Measurements from ENCODE around the gene NLRP3. TPM values are rescaled to one million over a fixed set of nuclear protein-coding genes. Genes with fewer than 3 reads are reported as not detected.

The NLRP3 gene
- total and polyA plus RNA-seq, 3 experiments from 2014 or later = 1.8 to 3.0 (median 2.6) TPM

GRCh38 chr1:247482747-247483146 is 66.8 kb downstream of the NLRP3 start:
- CTCF ChIA-PET = interaction anchor here (1.0 to 9.1 kb wide), 4 partner anchors 92 to 110 kb away, joined by 3 to 154 read pairs (median 52); no protein-coding TSS in a partner anchor

GRCh38 chr1:247487057-247487456 is 71.1 kb downstream of the NLRP3 start:
- Mint-ChIP-seq H3K4me3 (no peak overlapping the region), H3K36me3 (no peaks in the 10 kb centered on the region), H3K9me3 (no peaks in the 10 kb centered on the region), H3K4me1 (no peaks in the 10 kb centered on the region), H3K27me3 (peaks cover 6 to 10% of the 10 kb centered on the region in 2 donors), H3K27ac (peak overlapping the region in 1 of 8 donors; percentile 3)
- ChIA-PET CTCF (interaction anchor here (0.9 to 9.1 kb wide), 11 partner anchors 10 to 125 kb away, joined by 3 to 154 read pairs (median 4); partner anchors contain the start of gene NLRP3), POLR2A (no interaction called here)
- Histone ChIP-seq H3K4me1 (ENCODE audit: insufficient read depth, low read length) (no peaks in the 10 kb centered on the region), H3K27me3 (ENCODE audit: insufficient read depth, low read length, poor library complexity, severe bottlenecking) (no peaks in the 10 kb centered on the region), H3K4me3 (ENCODE audit: low read length) (no peak overlapping the region), H3K9me3 (ENCODE audit: low read length) (no peaks in the 10 kb centered on the region), H3K36me3 (ENCODE audit: insufficient read depth, low read length) (no peaks in the 10 kb centered on the region), H3K27ac (ENCODE audit: low read depth, low read length) (no peak overlapping the region)
- DNase-seq = peak in 4 of 5 donors; percentile 8 to 50 (median 39)

More at GRCh38 chr1:247482747-247483146, 66.8 kb downstream of the NLRP3 start:
- Histone ChIP-seq H3K36me3 (ENCODE audit: insufficient read depth, low read length) (no peaks in the 10 kb centered on the region), H3K27ac (ENCODE audit: low read depth, low read length) (no peak overlapping the region), H3K27me3 (ENCODE audit: insufficient read depth, low read length, poor library complexity, severe bottlenecking) (no peaks in the 10 kb centered on the region), H3K9me3 (ENCODE audit: low read length) (no peaks in the 10 kb centered on the region), H3K4me3 (ENCODE audit: low read length) (no peak overlapping the region), H3K4me1 (ENCODE audit: insufficient read depth, low read length) (no peaks in the 10 kb centered on the region)
- no peak overlapping the region for H3K27ac Mint-ChIP-seq
- H3K27me3 Mint-ChIP-seq = peaks cover under 1 to 2% of the 10 kb centered on the region in 2 donors
- no peaks in the 10 kb centered on the region for H3K36me3 Mint-ChIP-seq
- H3K4me3 Mint-ChIP-seq = no peak overlapping the region
- H3K4me1 Mint-ChIP-seq = no peaks in the 10 kb centered on the region
- H3K9me3 Mint-ChIP-seq = no peaks in the 10 kb centered on the region
- no peak for DNase-seq
- POLR2A ChIA-PET = no interaction called here

DNA sequence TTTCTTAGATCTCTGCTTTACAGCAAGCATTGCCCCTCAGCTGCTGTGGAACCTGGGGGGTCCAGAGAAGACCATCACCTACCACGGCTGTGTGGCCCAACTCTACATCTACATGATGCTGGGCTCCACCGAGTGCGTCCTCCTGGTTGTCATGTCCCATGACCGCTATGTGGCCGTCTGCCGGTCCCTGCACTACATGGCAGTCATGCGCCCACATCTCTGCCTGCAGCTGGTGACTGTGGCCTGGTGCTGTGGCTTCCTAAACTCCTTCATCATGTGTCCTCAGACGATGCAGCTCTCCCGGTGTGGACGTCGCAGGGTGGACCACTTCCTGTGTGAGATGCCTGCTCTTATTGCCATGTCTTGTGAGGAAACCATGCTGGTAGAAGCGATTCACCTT is 75.4 kb downstream of the NLRP3 start:
- Mint-ChIP-seq H3K36me3 (no peaks in the 10 kb centered on the region), H3K4me3 (no peak overlapping the region), H3K27ac (no peak overlapping the region), H3K4me1 (no peaks in the 10 kb centered on the region), H3K9me3 (no peaks in the 10 kb centered on the region), H3K27me3 (peaks cover 10 to 33% of the 10 kb centered on the region in 2 donors)
- CTCF ChIA-PET = interaction anchor here (8.6 to 9.1 kb wide), 2 partner anchors 102 to 118 kb away, joined by 101 to 154 read pairs; no protein-coding TSS in a partner anchor
- Histone ChIP-seq H3K36me3 (ENCODE audit: insufficient read depth, low read length) (no peaks in the 10 kb centered on the region), H3K4me3 (ENCODE audit: low read length) (no peak overlapping the region), H3K4me1 (ENCODE audit: insufficient read depth, low read length) (no peaks in the 10 kb centered on the region), H3K9me3 (ENCODE audit: low read length) (no peaks in the 10 kb centered on the region), H3K27ac (ENCODE audit: low read depth, low read length) (no peak overlapping the region), H3K27me3 (ENCODE audit: insufficient read depth, low read length, poor library complexity, severe bottlenecking) (no peaks in the 10 kb centered on the region)
- DNase-seq = no peak
- POLR2A ChIA-PET = interaction anchor here (1.1 kb wide), 1 partner anchor 101 kb away, joined by 3 read pairs; no protein-coding TSS in a partner anchor

DNA sequence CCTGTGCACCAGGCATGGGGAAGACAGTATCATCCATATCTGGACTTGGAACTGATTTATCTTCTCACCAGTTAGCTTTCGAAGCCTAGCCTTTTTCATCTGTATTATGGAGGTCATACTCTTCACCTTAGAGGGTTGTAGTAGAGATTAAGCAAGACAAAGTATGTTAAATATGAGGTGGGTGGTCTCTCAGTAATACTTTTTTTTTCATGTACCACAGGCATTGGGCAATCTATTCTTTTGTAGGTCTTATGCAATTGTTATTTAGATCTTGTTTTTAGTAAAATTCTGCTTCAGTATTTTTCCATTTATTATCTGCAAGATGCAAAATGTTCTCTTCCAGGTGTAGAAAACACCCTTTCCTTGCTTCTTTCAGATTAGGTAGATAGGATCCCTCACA is 77.1 kb downstream of the NLRP3 start:
- Mint-ChIP-seq H3K27me3 (peaks cover 15 to 37% of the 10 kb centered on the region in 2 donors), H3K36me3 (no peaks in the 10 kb centered on the region), H3K27ac (no peak overlapping the region), H3K9me3 (no peaks in the 10 kb centered on the region), H3K4me3 (no peak overlapping the region), H3K4me1 (no peaks in the 10 kb centered on the region)
- H3K27me3 ChIP-seq (ENCODE audit: insufficient read depth, low read length, poor library complexity, severe bottlenecking) = no peaks in the 10 kb centered on the region
- DNase-seq = no peak
- no peak overlapping the region for H3K4me3 ChIP-seq (ENCODE audit: low read length)
- CTCF ChIA-PET = interaction anchor here (1.1 kb wide), 1 partner anchor 103 kb away, joined by 6 read pairs; no protein-coding TSS in a partner anchor
- no peaks in the 10 kb centered on the region for H3K9me3 ChIP-seq (ENCODE audit: low read length)
- no peaks in the 10 kb centered on the region for H3K4me1 ChIP-seq (ENCODE audit: insufficient read depth, low read length)
- POLR2A ChIA-PET = no interaction called here
- no peaks in the 10 kb centered on the region for H3K36me3 ChIP-seq (ENCODE audit: insufficient read depth, low read length)
- H3K27ac ChIP-seq (ENCODE audit: low read depth, low read length) = no peak overlapping the region

GRCh38 chr1:247494767-247495166 is 78.8 kb downstream of the NLRP3 start:
- H3K4me3 ChIP-seq (ENCODE audit: low read length) = no peak overlapping the region
- Mint-ChIP-seq H3K36me3 (no peaks in the 10 kb centered on the region), H3K4me1 (no peaks in the 10 kb centered on the region), H3K27me3 (peaks cover 19 to 40% of the 10 kb centered on the region in 2 donors), H3K27ac (no peak overlapping the region), H3K9me3 (no peaks in the 10 kb centered on the region), H3K4me3 (no peak overlapping the region)
- DNase-seq = no peak
- H3K27ac ChIP-seq (ENCODE audit: low read depth, low read length) = no peak overlapping the region
- no peaks in the 10 kb centered on the region for H3K9me3 ChIP-seq (ENCODE audit: low read length)
- H3K4me1 ChIP-seq (ENCODE audit: insufficient read depth, low read length) = no peaks in the 10 kb centered on the region
- no peaks in the 10 kb centered on the region for H3K36me3 ChIP-seq (ENCODE audit: insufficient read depth, low read length)
- CTCF ChIA-PET = interaction anchor here (1.2 kb wide), 1 partner anchor 122 kb away, joined by 4 read pairs; no protein-coding TSS in a partner anchor
- POLR2A ChIA-PET = no interaction called here
- no peaks in the 10 kb centered on the region for H3K27me3 ChIP-seq (ENCODE audit: insufficient read depth, low read length, poor library complexity, severe bottlenecking)

- H3K36me3 Mint-ChIP-seq = no peaks in the 10 kb centered on the region
- POLR2A ChIA-PET = no interaction called here
- CTCF ChIA-PET = interaction anchor here (0.9 to 1.6 kb wide), 2 partner anchors 8 to 107 kb away, joined by 4 read pairs; no protein-coding TSS in a partner anchor
- H3K4me3 ChIP-seq (ENCODE audit: low read length) = no peak overlapping the region
- H3K27ac Mint-ChIP-seq = no peak overlapping the region
- no peaks in the 10 kb centered on the region for H3K4me1 ChIP-seq (ENCODE audit: insufficient read depth, low read length)
- H3K27me3 ChIP-seq (ENCODE audit: insufficient read depth, low read length, poor library complexity, severe bottlenecking) = no peaks in the 10 kb centered on the region
- H3K4me1 Mint-ChIP-seq = no peaks in the 10 kb centered on the region
- no peaks in the 10 kb centered on the region for H3K9me3 ChIP-seq (ENCODE audit: low read length)
- DNase-seq = no peak
- H3K4me3 Mint-ChIP-seq = no peak overlapping the region
- no peaks in the 10 kb centered on the region for H3K9me3 Mint-ChIP-seq
- H3K27ac ChIP-seq (ENCODE audit: low read depth, low read length) = no peak overlapping the region
- H3K27me3 Mint-ChIP-seq = peaks cover 15 to 37% of the 10 kb centered on the region in 2 donors
- no peaks in the 10 kb centered on the region for H3K36me3 ChIP-seq (ENCODE audit: insufficient read depth, low read length)
These were observed 80.8 kb downstream of the NLRP3 start for GRCh38 chr1:247496581-247497285.

Other genes with a start within 250 kb of the NLRP3 start
- gene ZNF124, start 244.2 kb upstream of the NLRP3 start, total RNA-seq = 10 to 100 TPM; 21.0 to 23.5 TPM
- 5.6 TPM for gene ZNF124, start 244.2 kb upstream of the NLRP3 start, polyA plus RNA-seq
- not detected for gene VN1R5, start 160.1 kb upstream of the NLRP3 start, total RNA-seq
- not detected for gene VN1R5, start 160.1 kb upstream of the NLRP3 start, polyA plus RNA-seq
- gene ZNF496, start 84.3 kb upstream of the NLRP3 start, total RNA-seq = 10 to 100 TPM; 21.4 to 21.7 TPM
- gene ZNF496, start 84.3 kb upstream of the NLRP3 start, polyA plus RNA-seq = 9.6 TPM
- gene OR2B11, start 41.9 kb downstream of the NLRP3 start, total RNA-seq = not detected
- gene OR2B11, start 41.9 kb downstream of the NLRP3 start, polyA plus RNA-seq = not detected
- gene OR2C3, start 120.3 kb downstream of the NLRP3 start, total RNA-seq = not detected
- not detected for gene OR2C3, start 120.3 kb downstream of the NLRP3 start, polyA plus RNA-seq
- gene GCSAML, start 133.0 kb downstream of the NLRP3 start, total RNA-seq = under 1 TPM; 0.11 to 0.20 TPM
- not detected for gene GCSAML, start 133.0 kb downstream of the NLRP3 start, polyA plus RNA-seq
- not detected for gene OR2G2, start 172.2 kb downstream of the NLRP3 start, total RNA-seq
- not detected for gene OR2G2, start 172.2 kb downstream of the NLRP3 start, polyA plus RNA-seq
- not detected for gene OR2G3, start 189.4 kb downstream of the NLRP3 start, total RNA-seq
- gene OR2G3, start 189.4 kb downstream of the NLRP3 start, polyA plus RNA-seq = not detected

Data from CD8-positive, alpha-beta memory T cell (primary cell).